CD14-positive monocyte (primary cell): ENCODE results near the gene EHF. TPM values are rescaled to one million over a fixed set of nuclear protein-coding genes. Genes with fewer than 3 reads are reported as not detected.

Experiments
- DNase-seq, 3 donors: peaks; one replicate each; pipeline ENCODE4 v3.0.0-alpha.2; 2011 to 2022
- H2AFZ ChIP-seq: 2 replicates; pipeline ENCODE4 v1.6.0; 2012; ENCODE audit warnings: mild to moderate bottlenecking, low read depth, low read length, inconsistent platforms; ENCODE audit not compliant: insufficient read depth, poor library complexity, severe bottlenecking
- H3K27ac ChIP-seq, 2 donors: 1 replicate in 1 of 2; 2 replicates in 1 of 2; pipeline ENCODE4 v1.5.1; 2012 to 2013; ENCODE audit warnings: low read length in 2 of 2, control low read depth in 1 of 2, inconsistent platforms in 1 of 2, low read depth in 1 of 2, mild to moderate bottlenecking in 1 of 2
- H3K27me3 ChIP-seq, 2 donors: one replicate each; pipeline versions ENCODE4 v1.6.0 to v1.6.1; 2011 to 2013; ENCODE audit warnings: low read length in 2 of 2; ENCODE audit not compliant: control insufficient read depth in 2 of 2, insufficient read depth in 2 of 2
- H3K36me3 ChIP-seq, 2 donors: replicated peaks in 1 of 2; 1 replicate in 1 of 2; 2 replicates in 1 of 2; pipeline versions ENCODE4 v1.5.1 to v1.6.1; 2012 to 2013; ENCODE audit warnings: low read length in 2 of 2, control low read depth in 1 of 2, inconsistent platforms in 1 of 2, mild to moderate bottlenecking in 1 of 2; ENCODE audit not compliant: insufficient read depth in 2 of 2, control insufficient read depth in 1 of 2
- H3K4me1 ChIP-seq, 2 donors: 1 replicate in 1 of 2; 2 replicates in 1 of 2; pipeline versions ENCODE4 v1.5.1 to v1.6.1; 2012 to 2013; ENCODE audit warnings: low read length in 2 of 2, control low read depth in 1 of 2, inconsistent platforms in 1 of 2, mild to moderate bottlenecking in 1 of 2, moderate library complexity in 1 of 2; ENCODE audit not compliant: insufficient read depth in 2 of 2, control insufficient read depth in 1 of 2
- H3K4me2 ChIP-seq: replicated peaks from 2 replicates; pipeline ENCODE3; 2012; ENCODE audit warnings: low read length, moderate library complexity, mild to moderate bottlenecking; ENCODE audit not compliant: poor library complexity, severe bottlenecking; ENCODE audit errors: extremely low read depth
- H3K4me3 ChIP-seq, 3 experiments: fragments of 200-600 bp in 1 of 3; sonication (generic) in 1 of 3; replicated peaks in 1 of 3; 1 replicate in 2 of 3; 2 replicates in 1 of 3; pipeline ENCODE4 v1.5.1; 2011 to 2013; ENCODE audit warnings: low read length in 3 of 3, mild to moderate bottlenecking in 3 of 3, control low read depth in 2 of 3, low read depth in 2 of 3, inconsistent platforms in 1 of 3, moderate library complexity in 1 of 3
- H3K79me2 ChIP-seq: 2 replicates; pipeline ENCODE4 v1.6.0; 2012; ENCODE audit warnings: mild to moderate bottlenecking, control low read depth, inconsistent platforms, low read length, moderate library complexity; ENCODE audit not compliant: insufficient read depth
- H3K9ac ChIP-seq: 2 replicates; pipeline ENCODE4 v1.6.0; 2017; ENCODE audit warnings: low read length, mild to moderate bottlenecking; ENCODE audit not compliant: insufficient read depth, poor library complexity, severe bottlenecking
- H3K9me3 ChIP-seq, 2 donors: replicated peaks in 1 of 2; 1 replicate in 1 of 2; 2 replicates in 1 of 2; pipeline versions ENCODE4 v1.5.1 to v1.6.1; 2012 to 2013; ENCODE audit warnings: low read length in 2 of 2, control low read depth in 1 of 2; ENCODE audit not compliant: control insufficient read depth in 1 of 2, insufficient read depth in 1 of 2
- H4K20me1 ChIP-seq: 2 replicates; pipeline ENCODE4 v1.6.0; 2012; ENCODE audit warnings: mild to moderate bottlenecking, low read length, control low read depth, moderate library complexity; ENCODE audit not compliant: insufficient read depth
- H3K27ac Mint-ChIP-seq, 7 donors: one replicate each; pipeline ENCODE4 v1.8.0; 2020; ENCODE audit warnings: mild to moderate bottlenecking in 7 of 7, mixed read lengths in 7 of 7, moderate library complexity in 6 of 7, inconsistent platforms in 2 of 7
- H3K27me3 Mint-ChIP-seq, 3 donors: one replicate each; pipeline ENCODE4 v1.8.0; 2021 to 2022; ENCODE audit warnings: low read depth in 3 of 3, mild to moderate bottlenecking in 3 of 3, mixed read lengths in 3 of 3, moderate library complexity in 3 of 3, inconsistent platforms in 1 of 3
- H3K36me3 Mint-ChIP-seq, 2 donors: one replicate each; pipeline ENCODE4 v1.8.0; 2020; ENCODE audit warnings: mixed read lengths in 2 of 2, inconsistent platforms in 1 of 2, mild to moderate bottlenecking in 1 of 2
- H3K4me1 Mint-ChIP-seq: one replicate; pipeline ENCODE4 v1.8.0; 2020; ENCODE audit warnings: mild to moderate bottlenecking, mixed read lengths
- H3K4me3 Mint-ChIP-seq, 2 donors: one replicate each; pipeline ENCODE4 v1.8.0; 2020; ENCODE audit warnings: mild to moderate bottlenecking in 2 of 2, mixed read lengths in 2 of 2, moderate library complexity in 1 of 2
- H3K9me3 Mint-ChIP-seq, 7 donors: one replicate each; pipeline ENCODE4 v1.8.0; 2020 to 2022; ENCODE audit warnings: mixed read lengths in 7 of 7, mild to moderate bottlenecking in 6 of 7, moderate library complexity in 6 of 7, inconsistent platforms in 2 of 7
- WGBS: methylation state at CpG from one replicate; pipeline ENCODE4 v1.1.5; 2013; ENCODE audit warnings: missing lambda C conversion rate; ENCODE audit not compliant: insufficient coverage; 5-methylcytosine and 5-hydroxymethylcytosine counted together
- intact Hi-C, 2 donors: fragments of 100-400 bp; cut with micrococcal nuclease; formaldehyde crosslinking; loops; one replicate each; pipeline versions ENCODE4 v1.15.0 to v1.15.1; 2023
- polyA plus RNA-seq, 3 donors: library from polyadenylated mRNA; depleted of rRNA in 1 of 3; unstranded in 2 of 3; stranded (reverse) in 1 of 3; fragments of 300-500 nt in 2 of 3; fragments of >200 nt in 1 of 3; fragmentation: Illumina TruSeq in 2 of 3; gene quantifications; 1 replicate in 2 of 3; 2 replicates in 1 of 3; pipeline ENCODE4 v1.2.3, GENCODE V29; 2012 to 2021
- TF ChIP-seq, protein P1 (sequence below): fragments of 200-600 bp; IDR thresholded peaks from one replicate; pipeline ENCODE4 v1.8.0; 2022; ENCODE audit warnings: antibody characterized with exemption, mild to moderate bottlenecking

EHF gene
- polyA plus RNA-seq, 3 donors: 0.17 to 0.21 TPM; not detected in 1

DNA sequence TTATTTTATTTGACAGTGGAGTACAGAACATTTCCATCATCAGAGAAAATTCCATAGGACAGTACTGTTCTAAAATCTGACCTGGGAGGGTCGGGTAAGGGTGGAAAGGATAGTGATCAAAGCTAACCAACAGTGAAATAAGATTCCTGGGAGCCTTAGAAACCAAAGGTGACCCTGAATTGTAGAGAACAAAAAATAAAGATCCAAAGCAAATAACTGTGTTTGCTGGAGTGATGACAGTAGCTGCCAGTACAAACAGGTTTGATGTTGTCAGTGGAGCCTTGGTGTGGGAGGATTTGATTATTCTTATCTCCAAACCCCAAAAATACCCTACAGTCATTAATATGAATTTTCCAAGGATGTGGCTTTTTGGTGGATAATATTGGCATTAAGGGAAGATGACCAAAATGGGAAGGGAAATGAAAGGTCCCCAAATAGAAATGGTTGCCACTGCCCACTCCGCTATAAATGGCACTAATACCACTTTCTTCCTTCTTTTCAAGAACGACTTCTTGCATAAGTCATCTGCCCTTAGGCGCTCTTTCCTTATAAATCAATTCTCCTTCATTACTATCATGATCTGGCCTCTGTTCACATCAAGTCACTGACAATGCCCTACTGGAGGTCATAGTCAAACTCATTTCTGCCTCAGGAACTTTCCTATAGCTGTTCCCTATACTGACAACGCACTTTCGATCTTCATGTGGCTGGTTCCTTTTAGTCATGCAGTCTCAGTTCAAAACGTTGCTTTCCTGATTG, 44.4 kb downstream of the EHF start:
- Mint-ChIP-seq H3K36me3 (no peaks in the 10 kb centered on the region), H3K9me3 (peaks cover 0 to 2% (median 0%) of the 10 kb centered on the region in 7 donors), H3K4me3 (no peak overlapping the region), H3K4me1 (peaks cover 4% of the 10 kb centered on the region), H3K27me3 (peaks cover 0 to 3% (median 2%) of the 10 kb centered on the region in 3 donors), H3K27ac (no peak overlapping the region)
- Histone ChIP-seq H3K9me3 (no peaks in the 10 kb centered on the region), H3K9ac (no peak overlapping the region), H3K27me3 (no peaks in the 10 kb centered on the region), H3K79me2 (no peaks in the 10 kb centered on the region), H3K27ac (no peak overlapping the region), H3K36me3 (no peaks in the 10 kb centered on the region), H3K4me2 (no peak overlapping the region), H3K4me3 (no peak overlapping the region), H2AFZ (no peak overlapping the region), H4K20me1 (no peaks in the 10 kb centered on the region), H3K4me1 (peaks cover 0 to 6% of the 10 kb centered on the region in 2 donors)
- 73% methylated on average over 5 of the region's 7 CpGs for WGBS
- DNase-seq: no peak
- TF ChIP-seq, protein P1, sequence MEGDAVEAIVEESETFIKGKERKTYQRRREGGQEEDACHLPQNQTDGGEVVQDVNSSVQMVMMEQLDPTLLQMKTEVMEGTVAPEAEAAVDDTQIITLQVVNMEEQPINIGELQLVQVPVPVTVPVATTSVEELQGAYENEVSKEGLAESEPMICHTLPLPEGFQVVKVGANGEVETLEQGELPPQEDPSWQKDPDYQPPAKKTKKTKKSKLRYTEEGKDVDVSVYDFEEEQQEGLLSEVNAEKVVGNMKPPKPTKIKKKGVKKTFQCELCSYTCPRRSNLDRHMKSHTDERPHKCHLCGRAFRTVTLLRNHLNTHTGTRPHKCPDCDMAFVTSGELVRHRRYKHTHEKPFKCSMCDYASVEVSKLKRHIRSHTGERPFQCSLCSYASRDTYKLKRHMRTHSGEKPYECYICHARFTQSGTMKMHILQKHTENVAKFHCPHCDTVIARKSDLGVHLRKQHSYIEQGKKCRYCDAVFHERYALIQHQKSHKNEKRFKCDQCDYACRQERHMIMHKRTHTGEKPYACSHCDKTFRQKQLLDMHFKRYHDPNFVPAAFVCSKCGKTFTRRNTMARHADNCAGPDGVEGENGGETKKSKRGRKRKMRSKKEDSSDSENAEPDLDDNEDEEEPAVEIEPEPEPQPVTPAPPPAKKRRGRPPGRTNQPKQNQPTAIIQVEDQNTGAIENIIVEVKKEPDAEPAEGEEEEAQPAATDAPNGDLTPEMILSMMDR: no peak
- intact Hi-C loops: no loop called here

DNA sequence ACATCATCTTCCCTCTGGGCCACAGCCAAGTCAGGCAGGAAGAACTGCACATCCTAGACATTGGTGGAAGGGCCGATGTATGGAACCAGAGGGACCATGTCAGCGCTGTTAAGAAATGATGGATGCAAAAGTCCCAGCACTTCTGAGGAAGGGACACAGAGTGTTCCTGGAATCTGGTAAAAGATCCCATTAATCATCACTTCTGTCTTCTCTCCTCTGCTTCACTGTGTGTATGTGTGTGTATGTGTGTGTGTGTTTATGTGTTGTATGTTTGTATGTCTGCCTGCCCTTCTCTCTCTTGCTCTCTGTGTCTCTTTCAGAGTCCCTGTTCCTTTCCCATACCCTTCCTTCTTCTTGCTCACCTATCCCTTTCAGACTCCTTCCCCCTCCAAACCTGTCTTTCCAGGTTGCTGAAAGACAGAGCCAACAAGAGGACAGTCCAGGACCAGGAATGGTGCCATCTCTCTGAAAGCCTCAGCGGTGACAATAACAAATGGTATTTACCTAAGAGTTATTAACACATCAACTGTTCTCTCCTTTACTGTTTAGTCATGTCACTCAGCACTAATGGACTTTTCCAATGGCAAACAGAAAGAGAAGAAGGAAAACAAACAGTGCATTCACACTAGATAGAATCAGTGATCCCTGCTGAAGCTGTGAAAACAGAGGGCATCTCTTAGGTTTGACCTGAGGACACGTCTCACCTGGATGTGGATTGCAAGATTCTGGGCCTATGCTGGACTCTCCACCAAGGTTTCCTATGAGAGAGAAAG, 47.1 kb downstream of the EHF start:
- H3K27ac Mint-ChIP-seq: peak overlapping the region in 1 of 7 donors; percentile 66
- intact Hi-C loops: no loop called here
- no peak overlapping the region for H3K4me3 ChIP-seq
- H3K9me3 Mint-ChIP-seq: peaks cover 0 to 2% (median 2%) of the 10 kb centered on the region in 7 donors
- peaks cover 0 to 6% of the 10 kb centered on the region in 2 donors for H3K4me1 ChIP-seq
- no peak for DNase-seq
- TF ChIP-seq, protein P1: no peak
- no peak overlapping the region for H3K27ac ChIP-seq
- no peaks in the 10 kb centered on the region for H3K36me3 ChIP-seq
- peaks cover 7% of the 10 kb centered on the region for H3K4me1 Mint-ChIP-seq
- WGBS: no CpG with 5 or more reads among the region's 4 CpGs
- no peaks in the 10 kb centered on the region for H3K79me2 ChIP-seq
- H3K4me2 ChIP-seq: no peak overlapping the region
- H3K9ac ChIP-seq: no peak overlapping the region
- H3K4me3 Mint-ChIP-seq: no peak overlapping the region
- H3K27me3 Mint-ChIP-seq: peaks cover 0 to 2% (median 2%) of the 10 kb centered on the region in 3 donors
- H3K27me3 ChIP-seq: no peaks in the 10 kb centered on the region
- no peaks in the 10 kb centered on the region for H3K9me3 ChIP-seq
- H3K36me3 Mint-ChIP-seq: no peaks in the 10 kb centered on the region
- no peaks in the 10 kb centered on the region for H4K20me1 ChIP-seq
- H2AFZ ChIP-seq: no peak overlapping the region
